Dermis blood vessel endothelial cell (primary cell): ENCODE data around the gene TCERG1L. TPM values are rescaled to one million over a fixed set of nuclear protein-coding genes. Genes with fewer than 3 reads are reported as not detected.

ENCODE experiments used
- DNase-seq: peaks from one replicate; pipeline ENCODE4 v3.0.0; 2010
- total RNA-seq: library from RNA; depleted of rRNA; stranded (reverse); fragments of >200 nt; gene quantifications from 2 replicates; pipeline ENCODE4 v1.2.3, GENCODE V29; 2014

Gene TCERG1L
- total RNA-seq, 1 donor from 2014 or later = not detected

DNA sequence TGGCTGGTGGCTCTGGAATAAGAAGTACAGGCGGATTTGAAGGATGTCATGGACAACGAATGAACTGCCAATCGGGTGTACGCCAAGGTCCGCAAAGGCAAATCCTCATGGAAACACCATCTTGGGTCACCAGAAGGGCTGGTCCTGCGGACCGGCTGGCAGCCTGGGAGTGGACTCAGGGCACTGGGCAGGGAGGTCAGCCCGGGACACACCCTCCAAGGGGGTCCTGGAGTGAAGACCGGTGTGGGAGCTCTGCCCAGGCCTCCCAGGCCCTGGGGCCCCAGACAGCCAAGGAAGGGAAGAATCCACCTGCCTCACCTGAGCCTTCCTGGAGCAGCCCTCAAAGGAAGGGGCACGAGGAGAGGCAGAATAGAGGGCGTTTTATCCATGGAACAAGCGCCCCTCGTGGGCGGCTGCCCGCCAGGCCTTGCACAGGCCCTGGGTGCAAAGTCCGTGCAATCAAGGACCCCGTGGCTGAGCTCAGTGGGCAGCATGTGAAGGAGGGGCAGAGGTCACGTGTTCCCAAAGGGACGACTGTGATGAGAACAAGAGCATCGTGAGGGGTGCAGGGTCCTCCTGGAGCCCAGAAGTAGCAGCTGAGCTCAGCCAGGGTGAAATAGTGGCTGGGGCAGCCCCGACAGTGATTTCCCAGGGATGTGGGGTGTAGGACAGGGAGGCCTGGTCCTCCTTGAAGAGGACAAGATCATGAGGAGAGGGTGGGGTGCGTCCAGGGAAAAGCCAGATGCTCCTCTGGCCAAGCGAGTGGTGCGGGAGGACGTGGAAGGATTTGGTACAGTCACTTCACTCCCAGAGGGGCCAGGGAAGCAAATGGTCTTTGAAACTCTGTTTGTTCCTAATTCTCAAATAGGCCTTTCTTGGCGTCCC lies 105.2 kb downstream of the TCERG1L start:
- no peak for DNase-seq

DNA sequence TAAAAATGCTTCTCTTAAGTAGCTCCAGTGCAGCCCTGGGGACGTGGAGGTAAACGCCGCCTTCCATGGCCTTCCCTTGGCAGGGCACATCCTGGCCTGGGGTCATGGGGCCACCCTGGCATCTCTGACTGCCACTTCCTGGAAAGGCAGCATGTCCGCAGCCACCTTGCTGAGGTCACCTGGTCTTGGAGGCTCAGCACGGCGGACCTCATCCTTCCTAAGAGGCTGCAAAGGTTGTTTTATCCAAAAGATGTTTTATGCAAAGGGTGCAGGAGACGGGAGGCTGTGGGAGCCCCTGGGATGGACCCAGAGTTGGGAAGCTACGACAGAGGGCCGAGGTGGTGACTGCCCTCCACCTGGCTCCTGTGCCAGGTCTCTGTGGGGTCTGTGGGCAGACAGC lies 106.0 kb downstream of the TCERG1L start:
- no peak for DNase-seq

DNA sequence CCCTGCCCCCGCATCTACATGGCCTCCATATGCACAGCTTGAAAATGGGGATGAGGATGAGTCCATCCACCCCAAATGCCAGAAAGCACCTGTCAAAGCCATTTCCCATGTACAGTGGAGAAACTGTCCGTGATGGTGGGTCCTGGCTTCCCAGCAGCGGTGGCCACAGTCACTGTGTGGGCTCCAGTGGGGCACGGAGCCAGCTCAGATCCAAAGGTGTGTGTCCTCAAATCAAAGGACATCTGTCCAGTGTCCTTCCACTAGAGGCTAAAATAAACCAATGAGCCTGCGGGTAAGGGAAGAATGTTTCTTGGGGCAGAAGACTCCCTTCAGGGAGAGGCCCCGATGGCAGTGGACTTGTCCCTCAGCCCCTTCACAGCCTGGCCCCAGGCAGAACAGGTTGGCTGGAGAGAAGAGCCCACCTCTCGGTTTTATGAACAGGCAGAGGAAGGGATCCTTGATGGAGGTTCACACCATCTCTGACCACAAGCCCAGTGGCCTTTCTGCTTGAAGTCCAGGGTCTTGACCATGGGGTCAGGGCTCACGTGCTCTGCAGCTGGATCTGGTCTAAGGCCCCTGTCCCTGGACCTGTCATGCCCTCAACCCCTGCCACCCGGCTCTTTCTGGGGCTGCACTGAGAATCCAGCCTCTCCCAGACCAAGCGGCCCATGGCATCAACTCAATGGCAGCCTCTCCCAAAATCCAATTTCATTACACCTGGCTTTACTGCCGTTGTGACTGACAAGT lies 106.9 kb downstream of the TCERG1L start:
- no peak for DNase-seq

GRCh38 chr10:131203456-131204357 lies 107.8 kb downstream of the TCERG1L start:
- no peak for DNase-seq

DNA sequence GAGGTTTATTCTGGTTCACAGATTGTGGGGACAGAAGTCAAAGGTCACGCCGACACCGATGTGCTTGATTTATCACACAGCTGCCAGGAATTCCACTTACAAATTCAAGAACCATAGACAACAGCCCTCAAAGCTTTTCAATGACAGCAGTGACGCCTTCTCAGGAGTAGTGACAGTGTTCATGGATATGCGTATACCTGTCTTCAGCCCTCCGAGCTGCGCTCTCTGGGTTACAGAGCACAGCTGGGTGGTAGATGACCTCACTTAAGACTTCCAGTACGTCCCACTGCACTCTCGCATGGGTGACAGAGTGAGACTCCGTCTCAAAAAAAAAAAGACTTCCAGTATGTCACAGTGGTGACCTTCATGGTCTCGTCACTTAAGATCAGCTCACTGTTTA lies 108.5 kb downstream of the TCERG1L start:
- DNase-seq = no peak

DNA sequence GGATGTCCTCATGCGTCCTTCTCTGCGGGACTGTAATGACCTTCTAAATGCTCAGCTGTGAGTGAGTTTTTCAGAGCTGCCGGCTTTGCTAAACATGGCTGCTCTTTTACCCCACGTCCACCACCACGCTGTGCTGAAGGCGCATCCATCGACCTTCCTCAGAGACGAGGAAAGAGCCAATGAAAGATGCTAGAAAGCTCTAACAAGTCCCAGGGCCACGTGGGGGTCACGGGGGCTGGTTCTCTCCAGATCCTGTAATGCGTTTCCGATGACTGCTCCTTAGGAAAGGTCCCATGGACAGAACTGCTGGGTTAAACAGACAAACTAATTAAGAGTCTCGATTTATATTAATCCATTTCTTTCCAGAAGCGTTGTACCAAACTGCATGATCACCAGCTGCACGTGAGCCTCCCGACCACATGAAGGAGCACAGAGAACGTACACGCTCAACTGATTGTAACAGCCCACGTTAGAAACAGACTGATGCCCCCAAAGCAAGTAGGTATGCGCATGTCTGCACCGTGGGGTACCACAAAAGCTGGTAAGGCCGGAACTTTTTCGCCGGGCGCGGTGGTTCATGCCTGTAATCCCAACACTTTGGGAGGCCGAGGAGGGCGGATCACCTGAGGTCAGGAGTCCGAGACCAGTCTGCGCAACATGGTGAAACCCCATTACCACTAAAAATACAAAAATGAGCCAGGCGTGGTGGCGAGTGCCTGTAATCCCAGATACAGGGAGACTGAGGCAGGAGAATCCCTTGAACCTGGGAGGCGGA lies 109.6 kb downstream of the TCERG1L start:
- DNase-seq = no peak

DNA sequence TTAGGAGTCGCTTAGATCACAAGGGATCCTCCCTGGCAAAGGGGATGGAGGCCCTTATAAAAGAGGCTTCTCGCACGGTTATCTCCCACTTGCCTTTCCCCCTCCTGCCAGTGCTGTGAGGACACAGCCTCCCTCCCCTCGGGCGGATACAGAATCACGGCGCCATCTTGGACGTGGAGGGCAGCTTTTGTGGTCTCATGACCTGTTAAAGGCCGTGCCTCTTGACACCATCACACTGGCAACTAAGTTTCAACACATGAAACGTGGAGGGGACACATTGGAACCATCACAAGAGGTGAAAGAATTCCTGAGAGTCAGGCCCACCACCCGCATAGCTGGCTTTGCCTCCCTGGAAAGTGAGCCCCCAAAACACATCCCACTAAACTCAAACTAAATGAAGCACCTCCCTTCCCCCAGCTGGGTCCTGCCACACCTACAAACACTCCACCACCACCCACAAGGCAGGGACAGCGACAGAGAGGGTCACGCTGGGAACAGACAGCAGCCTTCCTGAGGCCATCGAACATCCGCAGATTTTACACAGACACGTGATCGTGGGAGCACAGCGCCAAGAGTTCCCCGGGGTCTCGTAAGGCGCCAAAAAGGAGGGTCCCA lies 110.6 kb downstream of the TCERG1L start:
- no peak for DNase-seq

GRCh38 chr10:131199646-131200045 lies 111.9 kb downstream of the TCERG1L start:
- no peak for DNase-seq

- DNase-seq = no peak
These were observed 112.7 kb downstream of the TCERG1L start for GRCh38 chr10:131198843-131199242.

- DNase-seq = no peak
These were observed 113.1 kb downstream of the TCERG1L start for GRCh38 chr10:131198401-131198800.

DNA sequence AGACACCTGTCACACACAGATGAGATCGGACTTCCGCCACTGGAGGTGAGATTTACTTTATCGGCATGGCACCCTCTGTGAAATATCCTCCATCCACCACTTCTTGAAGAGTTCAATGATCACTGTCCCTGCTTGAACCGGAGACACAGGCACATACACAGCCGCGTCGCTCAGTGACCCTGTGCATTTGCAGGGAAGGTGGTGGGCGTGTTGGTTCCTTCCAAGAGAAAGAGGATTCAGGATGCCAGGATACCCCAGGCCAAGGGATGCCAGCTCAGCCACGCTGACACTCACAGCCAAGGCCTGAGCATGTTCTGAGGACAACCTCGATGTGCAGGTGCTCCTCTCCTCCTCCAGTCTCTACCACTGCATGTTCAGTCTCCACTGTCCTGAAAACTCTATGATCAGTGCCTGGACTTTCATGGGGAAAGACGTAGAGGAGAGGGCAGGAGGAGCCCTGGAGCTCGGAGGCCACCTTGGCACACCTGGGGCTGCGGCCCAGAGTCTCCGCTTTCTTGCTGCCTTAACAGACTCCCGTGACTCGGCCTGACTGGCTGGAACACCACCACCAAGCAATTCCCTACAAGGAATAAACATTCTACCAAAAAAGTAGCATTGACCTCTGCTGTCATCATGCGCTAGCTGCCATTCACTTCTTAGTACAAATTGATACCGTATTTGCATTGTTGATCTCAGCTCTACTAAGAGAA lies 115.2 kb downstream of the TCERG1L start:
- DNase-seq = no peak

- no peak for DNase-seq
These were observed 115.9 kb downstream of the TCERG1L start for GRCh38 chr10:131195558-131196159.

DNA sequence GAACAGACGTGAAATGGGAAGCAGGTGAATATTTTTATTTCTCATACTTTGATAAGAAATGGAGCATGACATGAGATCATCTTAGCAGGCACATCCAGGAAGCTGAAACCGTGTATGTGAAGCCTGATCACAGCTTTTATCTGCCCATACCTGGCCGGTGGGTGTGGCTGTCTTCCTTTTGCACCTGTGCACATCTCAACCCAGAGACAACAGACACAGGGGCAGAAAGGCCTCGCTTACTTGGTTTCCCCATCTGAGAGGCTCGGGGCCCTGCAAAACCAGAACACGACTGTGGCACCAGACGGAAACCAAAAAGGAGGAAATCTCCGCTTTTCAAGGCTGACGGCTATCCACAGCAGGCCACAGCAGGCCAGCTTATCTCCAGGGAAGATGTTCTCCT lies 116.4 kb downstream of the TCERG1L start:
- DNase-seq = no peak

DNA sequence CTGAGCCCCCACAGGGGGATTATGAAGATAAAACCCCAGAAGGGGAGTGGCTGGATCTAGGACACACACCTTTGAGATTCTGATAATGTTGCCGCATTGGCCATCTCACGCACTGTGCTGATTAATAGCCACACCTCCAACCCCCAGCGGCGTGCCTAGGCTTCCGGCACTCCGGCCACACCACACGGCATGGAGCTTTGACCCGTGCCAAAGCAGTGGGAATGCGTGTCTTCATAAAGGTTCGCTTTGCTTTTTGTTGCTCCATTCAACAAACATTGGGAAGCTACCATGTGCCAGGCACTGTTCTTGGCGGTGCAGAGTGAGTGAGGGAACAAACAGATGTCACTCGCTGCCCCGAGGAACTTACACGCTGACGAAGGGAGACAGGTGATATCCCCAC lies 117.6 kb downstream of the TCERG1L start:
- DNase-seq = no peak

DNA sequence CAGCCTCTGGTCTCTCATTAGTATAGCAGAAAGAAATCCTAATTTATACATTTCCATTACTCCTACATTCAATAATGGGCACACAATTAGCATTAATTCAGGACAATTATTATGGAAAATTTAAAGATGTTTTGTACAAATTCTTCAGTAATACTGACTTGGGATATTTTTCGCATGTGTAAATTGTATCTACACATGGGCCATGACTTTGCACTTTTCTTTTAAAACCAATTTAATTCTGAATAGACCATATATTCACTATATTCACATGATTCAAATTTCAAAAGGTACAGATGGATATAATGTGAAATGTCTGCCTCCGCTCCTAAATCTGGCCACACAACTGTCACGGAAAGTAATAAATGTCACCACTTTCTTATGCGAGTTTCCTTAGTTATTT lies 123.0 kb downstream of the TCERG1L start:
- no peak for DNase-seq

GRCh38 chr10:131187926-131188325 lies 123.6 kb downstream of the TCERG1L start:
- DNase-seq = no peak

DNA sequence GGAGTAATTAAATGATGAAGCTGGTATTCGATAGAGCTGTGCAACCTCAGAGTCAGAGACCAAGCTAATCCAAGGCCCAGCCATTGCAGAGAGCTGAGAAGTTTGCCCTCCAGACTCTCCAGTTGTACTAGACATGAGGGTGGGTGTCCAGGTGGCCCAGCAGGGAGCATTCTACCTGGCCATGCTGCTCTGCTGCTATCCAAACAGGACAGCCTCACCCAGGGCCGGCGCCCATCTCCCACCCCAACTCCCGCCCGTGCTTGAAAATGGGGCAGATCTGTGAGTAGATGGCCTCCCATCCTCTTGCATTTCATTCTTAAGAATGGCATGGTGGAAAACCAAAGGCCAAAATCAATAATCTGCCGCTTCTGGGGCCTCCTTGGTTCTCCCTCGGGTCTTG lies 124.2 kb downstream of the TCERG1L start:
- DNase-seq = no peak

GRCh38 chr10:131186547-131187253 lies 124.8 kb downstream of the TCERG1L start:
- DNase-seq = no peak

- no peak for DNase-seq
These were observed 127.0 kb downstream of the TCERG1L start for GRCh38 chr10:131184503-131184902.

DNA sequence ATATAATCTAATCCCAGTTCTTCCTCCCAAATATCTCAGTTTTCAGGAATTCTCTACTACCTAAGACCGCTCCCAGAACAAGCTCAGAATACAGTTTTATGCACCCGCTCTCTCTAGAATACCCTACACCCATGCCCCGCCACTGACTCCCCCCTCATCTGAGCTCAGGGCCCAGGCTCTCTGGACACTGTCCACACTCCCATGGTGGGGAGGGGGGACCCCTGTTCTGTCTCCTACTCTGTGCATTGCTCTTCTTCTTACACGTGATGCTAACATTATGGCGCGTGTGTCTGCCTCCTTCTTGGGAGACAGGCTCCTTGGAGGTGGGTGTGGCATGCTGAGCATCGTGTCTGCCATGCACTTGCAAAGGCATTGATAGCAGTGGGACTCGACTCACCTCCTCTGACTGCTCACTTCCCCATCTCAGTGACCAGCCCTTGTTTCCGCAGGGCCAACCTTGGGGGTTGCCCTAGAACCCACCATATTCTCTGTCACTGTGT lies 127.9 kb downstream of the TCERG1L start:
- no peak for DNase-seq
